Articular chondrocyte of knee joint (primary cell): ENCODE results near the gene RPL13. TPM values are rescaled to one million over a fixed set of nuclear protein-coding genes. Genes with fewer than 3 reads are reported as not detected.

Experiments
- small RNA-seq: library from RNA; depleted of rRNA; stranded (forward); fragments of <200 nt; gene quantifications from one replicate; pipeline ENCODE3, GENCODE V24; 2012
- total RNA-seq: library from RNA; depleted of rRNA; stranded (reverse); fragments of >200 nt; gene quantifications from 2 replicates; pipeline ENCODE4 v1.2.3, GENCODE V29; 2012

The RPL13 gene
- 2,509 and 2,570 TPM in 2 replicates for total RNA-seq

DNA sequence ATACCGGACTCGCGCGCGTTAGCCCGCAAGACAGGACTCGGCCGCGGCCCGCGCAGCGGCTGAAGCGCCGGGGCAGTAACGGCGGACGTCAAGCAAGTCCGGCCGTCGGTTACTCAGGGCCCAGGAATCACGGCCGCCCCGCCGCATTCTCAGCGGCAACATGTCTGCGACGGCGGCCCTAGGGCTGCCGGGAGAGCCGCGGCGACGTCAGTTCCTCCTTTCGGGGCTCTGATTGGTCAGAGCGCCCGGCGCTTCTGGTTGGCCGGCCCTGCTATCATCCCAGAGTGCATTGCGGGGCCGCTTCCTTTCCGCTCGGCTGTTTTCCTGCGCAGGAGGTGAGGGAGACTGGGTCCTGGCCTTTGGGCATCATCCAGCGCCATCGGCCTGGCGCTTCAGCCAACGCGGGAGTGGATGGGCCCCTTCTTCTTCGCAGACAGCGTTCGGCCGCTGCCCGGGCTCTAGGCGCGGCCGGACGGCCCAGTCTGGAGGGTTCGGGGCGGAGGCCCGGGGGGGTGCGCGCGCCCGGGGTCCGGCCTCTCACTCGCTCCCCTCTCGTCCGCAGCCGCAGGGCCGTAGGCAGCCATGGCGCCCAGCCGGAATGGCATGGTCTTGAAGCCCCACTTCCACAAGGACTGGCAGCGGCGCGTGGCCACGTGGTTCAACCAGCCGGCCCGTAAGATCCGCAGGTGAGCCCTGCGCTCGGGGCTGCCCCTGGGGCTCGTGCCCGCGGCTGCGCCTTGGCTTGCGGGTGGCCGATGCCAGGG, at the start of gene RPL13:
RPL13 (plus strand) TSS at position 305 of the 764 bp plus-strand sequence; CDS start at position 583, 278 bp downstream.

DNA sequence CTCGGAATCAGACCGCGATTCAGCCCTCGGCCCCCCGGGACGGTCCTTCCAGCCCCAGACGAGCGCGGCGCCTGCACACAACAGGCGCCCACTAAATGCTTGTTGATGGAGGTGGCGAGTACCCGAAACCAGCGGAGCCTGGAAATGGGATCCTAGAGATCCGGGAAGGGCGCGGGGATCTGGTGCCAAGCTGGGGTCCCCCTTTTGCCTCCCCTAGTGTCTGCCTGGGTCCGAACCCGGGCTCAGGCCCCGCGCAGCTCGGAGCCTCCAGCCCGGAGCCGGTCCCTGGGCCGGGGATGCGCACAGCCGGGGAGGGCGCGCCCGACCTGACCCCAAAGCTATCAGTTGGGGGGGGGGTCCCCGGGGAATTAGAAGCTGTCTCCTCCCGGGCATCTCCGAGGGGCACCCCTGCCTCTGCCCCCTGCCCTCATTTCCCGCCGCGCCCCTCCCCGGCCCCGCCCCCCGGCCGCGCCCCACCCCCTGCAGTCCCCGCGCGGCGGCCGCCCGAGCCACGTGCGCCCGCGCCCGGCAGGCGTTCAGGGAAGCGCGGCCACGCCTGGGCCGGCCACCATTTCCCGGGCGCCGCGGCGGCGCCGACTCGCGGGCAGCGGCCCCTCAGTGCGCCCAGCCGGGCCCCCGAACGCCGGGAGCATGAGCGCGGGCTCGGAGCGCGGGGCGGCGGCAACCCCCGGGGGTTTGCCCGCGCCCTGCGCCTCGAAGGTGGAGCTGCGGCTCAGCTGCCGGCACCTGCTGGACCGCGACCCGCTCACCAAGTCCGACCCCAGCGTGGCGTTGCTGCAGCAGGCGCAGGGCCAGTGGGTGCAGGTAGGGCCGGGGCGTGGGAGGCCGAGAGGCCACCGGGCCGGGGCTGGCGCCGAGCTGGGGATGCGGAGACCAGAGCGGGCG, 15.0 kb downstream of the RPL13 start, which contains the start of gene CPNE7:
CPNE7 (plus strand) TSS at position 512 of the 906 bp plus-strand sequence; CDS start at position 652, 140 bp downstream.

DNA sequence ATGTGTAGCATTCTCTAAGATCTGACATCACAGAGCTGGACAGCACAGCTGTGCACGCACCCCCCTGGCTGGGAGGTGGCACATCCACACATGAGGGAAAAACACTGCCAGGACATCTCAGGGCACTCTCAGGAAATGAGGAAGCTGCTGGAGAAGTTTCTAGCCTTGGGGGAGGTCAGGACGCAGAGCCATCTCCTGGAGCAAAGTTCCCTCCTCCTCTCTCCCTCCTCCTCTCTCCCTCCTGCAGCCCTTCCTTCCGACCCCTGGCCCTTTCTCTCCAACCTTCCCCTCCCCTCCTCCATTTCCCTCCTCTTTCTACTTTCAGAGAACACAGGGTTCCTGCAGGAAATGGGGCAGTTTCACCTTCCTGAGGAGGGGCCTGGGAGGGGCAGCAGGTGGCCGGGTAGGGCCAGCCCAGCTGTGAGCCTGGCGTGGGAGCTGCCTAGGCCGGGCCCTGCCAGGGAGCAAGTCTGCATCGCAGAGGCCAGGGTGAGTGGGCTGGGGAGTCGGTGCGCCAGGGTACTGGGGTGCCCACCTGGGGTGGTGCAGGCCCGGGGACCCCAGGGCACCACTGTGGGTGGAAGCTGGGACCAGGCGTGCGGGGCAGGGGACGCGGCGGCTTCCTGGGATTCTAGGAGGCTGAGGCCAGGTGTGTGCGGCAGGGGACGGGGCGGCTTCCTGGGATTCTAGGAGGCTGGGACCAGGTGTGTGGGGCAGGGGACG, 52.9 kb downstream of the RPL13 start, which contains the start of gene DPEP1:
DPEP1 (plus strand) TSS at position 412 of the 723 bp plus-strand sequence. CDS start 16,769 bp downstream, outside the sequence.

Small RNA genes within 50 kb of the gene (small RNA-seq; reads per million reads assigned to genes)
- not detected for gene SNORD68

Other genes with a start within 250 kb of the RPL13 start
- 70.0 and 104 TPM in 2 replicates for gene ANKRD11, start 70.1 kb upstream of the RPL13 start, total RNA-seq
- 75.4 and 83.2 TPM in 2 replicates for gene SPG7, start 52.3 kb upstream of the RPL13 start, total RNA-seq
- 0.22 and 0.26 TPM in 2 replicates for gene CPNE7, start 15.1 kb downstream of the RPL13 start, total RNA-seq
- gene DPEP1, start 53.0 kb downstream of the RPL13 start, total RNA-seq = not detected in 2 replicates
- gene CHMP1A, start 97.0 kb downstream of the RPL13 start, total RNA-seq = 64.0 and 85.7 TPM in 2 replicates
- gene SPATA33, start 97.2 kb downstream of the RPL13 start, total RNA-seq = 2.7 and 3.1 TPM in 2 replicates
- gene CDK10, start 126.0 kb downstream of the RPL13 start, total RNA-seq = 30.5 and 30.8 TPM in 2 replicates
- gene SPATA2L, start 141.0 kb downstream of the RPL13 start, total RNA-seq = 5.2 and 5.9 TPM in 2 replicates
- 10.2 and 12.5 TPM in 2 replicates for gene VPS9D1, start 160.2 kb downstream of the RPL13 start, total RNA-seq
- 8.2 and 13.1 TPM in 2 replicates for gene ZNF276, start 160.9 kb downstream of the RPL13 start, total RNA-seq